Osteoblast (primary cell): Measurements from ENCODE around the gene RIC3. TPM values are rescaled to one million over a fixed set of nuclear protein-coding genes. Genes with fewer than 3 reads are reported as not detected.
A peak's percentile ranks its signal among the peaks of the same experiment; 100 is the strongest.
"Not testable (repeated sequence)": the region's sequence is repeated elsewhere in the genome, so short reads cannot be mapped to it uniquely, and the experiment has no call there.

Experiments
- DNase-seq: peaks from one replicate; pipeline ENCODE4 v3.0.0; 2011; ENCODE audit warnings: low spot score, mixed read lengths; ENCODE audit not compliant: insufficient read length; ENCODE audit errors: missing footprints
- H2AFZ ChIP-seq: 2 replicates; pipeline ENCODE4 v1.6.0; 2011; ENCODE audit warnings: mild to moderate bottlenecking, low read length
- H3K27ac ChIP-seq: 2 replicates; pipeline ENCODE4 v1.5.1; 2011; ENCODE audit warnings: mild to moderate bottlenecking, low read depth, low read length, moderate library complexity
- H3K27me3 ChIP-seq: 2 replicates; pipeline ENCODE4 v1.6.0; 2012; ENCODE audit warnings: mild to moderate bottlenecking, control low read depth, inconsistent platforms, low read length, moderate library complexity; ENCODE audit not compliant: insufficient read depth
- H3K36me3 ChIP-seq: 2 replicates; pipeline ENCODE4 v1.5.1; 2011; ENCODE audit warnings: mild to moderate bottlenecking, low read length, control low read depth, moderate library complexity; ENCODE audit not compliant: insufficient read depth
- H3K4me1 ChIP-seq: 2 replicates; pipeline ENCODE4 v1.5.1; 2011; ENCODE audit warnings: mild to moderate bottlenecking, low read length, control low read depth, moderate library complexity; ENCODE audit not compliant: insufficient read depth
- H3K4me2 ChIP-seq: 2 replicates; pipeline ENCODE4 v1.6.0; 2011; ENCODE audit warnings: mild to moderate bottlenecking, low read length; ENCODE audit not compliant: insufficient read depth
- H3K4me3 ChIP-seq: fragments of 200-600 bp; sonication (generic); 3 replicates; pipeline ENCODE4 v1.5.1; 2012; ENCODE audit warnings: mild to moderate bottlenecking, low read length, inconsistent platforms; ENCODE audit not compliant: insufficient read depth
- H3K79me2 ChIP-seq: 2 replicates; pipeline ENCODE4 v1.6.0; 2012; ENCODE audit warnings: mild to moderate bottlenecking, low read length, control low read depth, inconsistent platforms; ENCODE audit not compliant: insufficient read depth
- H3K9me3 ChIP-seq: 2 replicates; pipeline ENCODE4 v1.5.1; 2011; ENCODE audit warnings: low read depth, low read length, control low read depth
- H4K20me1 ChIP-seq: 2 replicates; pipeline ENCODE4 v1.6.0; 2012; ENCODE audit warnings: mild to moderate bottlenecking, low read length, control low read depth; ENCODE audit not compliant: insufficient read depth
- total RNA-seq: library from RNA; depleted of rRNA; stranded (reverse); fragments of >200 nt; gene quantifications from 2 replicates; pipeline ENCODE4 v1.2.3, GENCODE V29; 2012
- TF ChIP-seq, protein P1 (sequence below): IDR thresholded peaks from 2 replicates; pipeline ENCODE4 v1.5.1; 2011; ENCODE audit warnings: mild to moderate bottlenecking, low read depth, low read length, moderate library complexity; ENCODE audit errors: extremely low read depth

RIC3 gene
- total RNA-seq, 1 donor, result not detected

DNA sequence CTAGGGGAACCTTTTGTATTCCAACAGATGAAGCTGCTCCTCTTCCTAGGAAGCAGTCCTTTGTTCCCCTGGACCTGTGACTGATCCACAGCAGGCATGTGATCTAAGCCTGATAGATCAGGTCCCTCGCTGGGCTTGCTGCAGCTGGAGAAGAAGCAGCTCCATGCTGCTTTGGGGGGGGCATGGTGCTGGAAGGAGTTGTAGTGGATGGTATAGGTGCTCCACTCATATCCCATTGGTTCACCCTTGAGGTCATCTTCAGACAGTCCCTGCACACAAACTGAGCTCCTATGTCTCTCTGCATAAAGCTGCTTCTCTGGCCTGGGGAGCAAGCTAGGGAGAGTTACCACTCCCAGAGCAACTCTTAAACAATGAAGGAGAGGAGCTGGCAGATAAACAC, 9.5 kb upstream of the RIC3 start:
- no peaks in the 10 kb centered on the region for H3K79me2 ChIP-seq
- no peak overlapping the region for H3K4me2 ChIP-seq
- no peaks in the 10 kb centered on the region for H3K36me3 ChIP-seq
- H3K4me1 ChIP-seq, result no peaks in the 10 kb centered on the region
- H3K4me3 ChIP-seq, result no peak overlapping the region
- TF ChIP-seq, protein P1, sequence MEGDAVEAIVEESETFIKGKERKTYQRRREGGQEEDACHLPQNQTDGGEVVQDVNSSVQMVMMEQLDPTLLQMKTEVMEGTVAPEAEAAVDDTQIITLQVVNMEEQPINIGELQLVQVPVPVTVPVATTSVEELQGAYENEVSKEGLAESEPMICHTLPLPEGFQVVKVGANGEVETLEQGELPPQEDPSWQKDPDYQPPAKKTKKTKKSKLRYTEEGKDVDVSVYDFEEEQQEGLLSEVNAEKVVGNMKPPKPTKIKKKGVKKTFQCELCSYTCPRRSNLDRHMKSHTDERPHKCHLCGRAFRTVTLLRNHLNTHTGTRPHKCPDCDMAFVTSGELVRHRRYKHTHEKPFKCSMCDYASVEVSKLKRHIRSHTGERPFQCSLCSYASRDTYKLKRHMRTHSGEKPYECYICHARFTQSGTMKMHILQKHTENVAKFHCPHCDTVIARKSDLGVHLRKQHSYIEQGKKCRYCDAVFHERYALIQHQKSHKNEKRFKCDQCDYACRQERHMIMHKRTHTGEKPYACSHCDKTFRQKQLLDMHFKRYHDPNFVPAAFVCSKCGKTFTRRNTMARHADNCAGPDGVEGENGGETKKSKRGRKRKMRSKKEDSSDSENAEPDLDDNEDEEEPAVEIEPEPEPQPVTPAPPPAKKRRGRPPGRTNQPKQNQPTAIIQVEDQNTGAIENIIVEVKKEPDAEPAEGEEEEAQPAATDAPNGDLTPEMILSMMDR, result no peak
- DNase-seq, result no peak
- peaks cover 10% of the 10 kb centered on the region for H3K27me3 ChIP-seq
- H4K20me1 ChIP-seq, result no peaks in the 10 kb centered on the region
- no peak overlapping the region for H3K27ac ChIP-seq
- H2AFZ ChIP-seq, result no peak overlapping the region
- no peaks in the 10 kb centered on the region for H3K9me3 ChIP-seq

DNA sequence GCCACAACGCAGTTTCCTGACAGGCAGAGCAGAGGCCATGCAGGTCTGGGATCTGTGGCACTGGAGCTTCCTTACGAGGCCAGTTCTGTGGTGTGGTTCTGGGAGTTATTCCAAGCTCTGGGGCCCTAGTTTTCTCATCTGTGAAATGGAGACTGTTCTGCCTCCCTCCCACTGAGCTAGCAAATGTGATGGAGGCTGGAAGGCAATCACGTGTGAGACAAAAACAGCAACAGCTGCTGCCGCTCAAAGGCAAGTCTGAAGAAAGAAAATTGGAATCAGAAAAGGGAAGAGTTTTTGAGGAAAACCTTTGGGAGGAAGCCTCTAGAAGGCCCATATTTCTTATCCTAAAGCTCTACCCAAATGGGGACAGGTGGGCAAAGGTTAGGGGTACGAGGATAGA, 8.3 kb upstream of the RIC3 start:
- TF ChIP-seq, protein P1, result no peak
- H3K4me3 ChIP-seq, result no peak overlapping the region

GRCh38 chr11:8167796-8168195, 1.0 kb downstream of the RIC3 start:
- Histone ChIP-seq H3K4me2 (no peak overlapping the region), H4K20me1 (no peaks in the 10 kb centered on the region), H3K4me1 (no peaks in the 10 kb centered on the region), H3K36me3 (no peaks in the 10 kb centered on the region), H3K79me2 (no peaks in the 10 kb centered on the region), H2AFZ (no peak overlapping the region), H3K4me3 (no peak overlapping the region), H3K27ac (no peak overlapping the region), H3K27me3 (peaks cover 25% of the 10 kb centered on the region), H3K9me3 (no peaks in the 10 kb centered on the region)
- DNase-seq, result peak; percentile 65
- TF ChIP-seq, protein P1, result no peak

More for the DNA sequence above, 8.3 kb upstream of the RIC3 start:
- Histone ChIP-seq H3K4me1 (no peaks in the 10 kb centered on the region), H3K4me2 (no peak overlapping the region), H3K79me2 (no peaks in the 10 kb centered on the region), H3K27ac (no peak overlapping the region), H3K9me3 (no peaks in the 10 kb centered on the region), H3K27me3 (peaks cover 10% of the 10 kb centered on the region), H4K20me1 (no peaks in the 10 kb centered on the region), H3K36me3 (no peaks in the 10 kb centered on the region), H2AFZ (no peak overlapping the region)
- DNase-seq, result no peak

GRCh38 chr11:8164746-8165145, 4.1 kb downstream of the RIC3 start:
- DNase-seq, result no peak
- TF ChIP-seq, protein P1, result no peak
- Histone ChIP-seq H3K4me2 (no peak overlapping the region), H3K4me1 (no peaks in the 10 kb centered on the region), H3K27ac (no peak overlapping the region), H3K27me3 (peaks cover 22% of the 10 kb centered on the region), H3K79me2 (no peaks in the 10 kb centered on the region), H3K4me3 (no peak overlapping the region), H4K20me1 (no peaks in the 10 kb centered on the region), H2AFZ (no peak overlapping the region), H3K9me3 (no peaks in the 10 kb centered on the region), H3K36me3 (no peaks in the 10 kb centered on the region)

GRCh38 chr11:8161627-8162304, 7.1 kb downstream of the RIC3 start:
- not testable (repeated sequence) for H2AFZ ChIP-seq, DNase-seq, H3K4me1 ChIP-seq, H3K27me3 ChIP-seq, H3K79me2 ChIP-seq, H4K20me1 ChIP-seq, H3K4me2 ChIP-seq, H3K4me3 ChIP-seq, H3K9me3 ChIP-seq, H3K27ac ChIP-seq, H3K36me3 ChIP-seq
